GM19239 (cell line): Measurements from ENCODE around the gene DLG5.
A peak's percentile ranks its signal among the peaks of the same experiment; 100 is the strongest.

Source experiments
- DNase-seq: peaks from one replicate; pipeline ENCODE4 v3.0.0; 2011; ENCODE audit warnings: low spot score; ENCODE audit not compliant: insufficient read length
- FAIRE-seq: peaks from 2 replicates; lab custom pipeline; 2011; peaks lifted over from hg19 to GRCh38; lab: Jason Lieb, UNC

The DLG5 gene

DNA sequence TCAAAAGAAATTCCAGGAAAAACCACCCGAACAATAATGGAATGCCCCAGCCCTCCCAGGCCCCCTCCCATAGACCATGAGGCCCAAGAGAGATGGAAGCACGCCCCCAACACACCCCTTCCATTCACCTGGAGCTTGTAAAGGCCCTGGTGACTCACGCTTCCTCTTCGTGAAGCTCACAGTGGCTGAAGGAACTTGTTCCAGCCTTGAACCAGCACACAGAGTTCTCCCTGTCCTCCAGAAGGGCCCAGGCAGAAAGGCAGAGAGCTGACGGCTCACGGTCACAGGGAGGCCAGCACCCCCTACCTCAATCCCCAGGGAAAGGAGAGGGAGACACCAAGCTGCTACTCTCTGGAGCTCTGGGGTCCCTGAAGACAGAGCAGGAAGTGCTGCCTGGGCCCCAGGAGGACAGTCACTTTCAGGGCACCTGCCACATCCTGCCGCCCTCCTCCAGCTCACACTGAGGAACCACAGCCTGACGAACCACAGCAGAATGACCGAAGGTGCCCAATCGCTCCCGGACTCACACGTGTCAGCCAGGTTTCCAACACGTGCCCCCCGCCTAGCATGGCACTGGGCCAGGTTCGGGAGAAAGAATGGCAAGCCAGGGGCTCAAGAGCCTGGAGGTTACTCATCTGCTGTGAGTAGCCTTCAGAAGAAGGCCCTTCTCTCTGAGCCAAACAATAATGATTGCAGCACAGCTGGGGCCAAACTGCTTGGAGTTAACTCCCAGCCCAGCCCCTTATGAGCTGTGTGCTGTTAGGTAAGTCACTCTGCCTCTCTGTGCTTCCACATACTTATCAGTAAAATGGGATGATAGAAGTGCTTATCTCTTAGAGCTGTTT is 52.8 kb downstream of the DLG5 start:
- FAIRE-seq (peak; percentile 71), DNase-seq (peak; percentile 62)

- DNase-seq = no peak
- no peak for FAIRE-seq
These were observed 53.5 kb downstream of the DLG5 start for GRCh38 chr10:77872947-77873535.

DNA sequence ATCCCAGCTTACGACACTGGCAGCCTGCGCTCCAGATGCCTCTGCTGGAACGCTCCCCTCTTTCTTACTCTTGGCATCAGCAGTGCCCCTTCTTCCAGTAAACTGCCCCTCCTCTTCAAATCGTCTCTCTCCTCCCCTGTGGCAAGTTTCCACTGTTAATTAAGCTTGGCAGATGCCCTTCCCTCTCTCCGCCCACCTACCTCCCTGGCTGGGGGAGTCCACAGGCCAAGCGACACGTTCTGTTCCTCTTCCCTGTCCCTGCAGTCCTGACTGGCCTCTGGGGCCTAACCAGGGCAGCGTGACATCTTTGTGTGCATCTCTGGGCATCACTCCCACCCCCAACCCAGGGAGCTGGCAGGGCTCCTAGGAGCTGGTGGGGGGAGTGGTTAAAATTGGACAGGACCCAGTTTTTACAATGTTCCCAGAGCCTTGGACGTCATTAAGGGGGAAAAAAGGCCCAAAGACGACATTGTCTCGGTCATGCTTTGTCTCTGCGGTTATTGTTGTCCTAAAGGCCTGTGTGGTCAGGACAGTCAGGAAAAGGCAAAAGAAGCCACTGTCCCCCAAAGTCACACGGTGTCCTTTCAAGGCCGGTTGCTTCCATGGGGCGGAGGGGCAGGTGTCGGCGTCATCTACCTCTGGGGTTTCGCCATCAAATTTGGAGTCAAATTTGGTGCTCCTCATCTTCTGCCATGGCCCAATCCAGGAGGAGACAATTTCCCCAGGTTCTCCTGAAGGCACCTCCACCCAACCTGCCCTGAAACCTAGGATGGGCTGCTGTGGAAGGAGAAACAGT is 54.2 kb downstream of the DLG5 start:
- FAIRE-seq = no peak

GRCh38 chr10:77869626-77870420 is 56.7 kb downstream of the DLG5 start:
- FAIRE-seq (no peak), DNase-seq (no peak)

More for the DNA sequence above, 54.2 kb downstream of the DLG5 start:
- DNase-seq = no peak

DNA sequence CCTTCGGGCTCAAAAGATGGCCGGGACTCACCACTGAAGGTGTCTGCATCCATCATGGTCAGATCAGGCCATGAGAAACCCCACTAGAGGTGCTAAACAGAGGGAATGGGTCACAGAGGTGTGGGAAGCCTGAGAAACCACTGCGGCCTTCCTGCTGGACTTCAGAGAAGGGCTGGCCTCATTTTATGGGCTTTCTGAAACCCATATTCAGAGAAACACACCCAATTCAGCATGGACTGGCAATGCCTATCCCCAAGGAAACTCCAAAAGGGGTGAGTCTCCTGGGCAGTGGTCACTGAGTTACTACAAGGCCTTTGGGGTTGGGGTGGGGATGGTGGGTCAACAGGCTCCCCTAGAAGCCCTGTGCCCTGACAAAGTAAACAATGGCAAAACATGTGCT is 58.0 kb downstream of the DLG5 start:
- DNase-seq = no peak
- no peak for FAIRE-seq

GRCh38 chr10:77867124-77867719 is 59.3 kb downstream of the DLG5 start:
- no peak for FAIRE-seq

DNA sequence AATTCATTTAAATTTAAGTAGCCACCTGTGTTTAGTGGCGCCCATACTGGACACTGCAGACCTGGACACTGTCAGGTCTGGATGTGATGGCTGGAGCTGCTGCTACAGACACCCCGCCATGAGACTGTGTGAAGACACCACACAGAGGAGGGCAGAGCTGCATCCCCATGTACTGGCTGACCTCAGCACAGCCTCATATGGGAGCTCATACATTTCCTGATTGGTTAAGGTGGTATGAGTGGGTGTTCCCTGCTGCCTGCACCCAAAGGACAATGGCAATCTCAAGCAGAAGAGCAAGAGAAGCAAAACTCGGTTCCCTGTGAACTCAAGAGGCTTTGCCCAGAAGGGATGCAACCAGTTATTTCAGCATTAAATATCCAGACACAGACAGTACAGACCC is 60.0 kb downstream of the DLG5 start:
- DNase-seq (no peak), FAIRE-seq (no peak)

More at GRCh38 chr10:77867124-77867719, 59.3 kb downstream of the DLG5 start:
- no peak for DNase-seq

GRCh38 chr10:77865580-77866324 is 60.8 kb downstream of the DLG5 start:
- no peak for DNase-seq
- FAIRE-seq = no peak

- DNase-seq = no peak
- FAIRE-seq = no peak
These were observed 62.3 kb downstream of the DLG5 start for GRCh38 chr10:77864151-77864851.

DNA sequence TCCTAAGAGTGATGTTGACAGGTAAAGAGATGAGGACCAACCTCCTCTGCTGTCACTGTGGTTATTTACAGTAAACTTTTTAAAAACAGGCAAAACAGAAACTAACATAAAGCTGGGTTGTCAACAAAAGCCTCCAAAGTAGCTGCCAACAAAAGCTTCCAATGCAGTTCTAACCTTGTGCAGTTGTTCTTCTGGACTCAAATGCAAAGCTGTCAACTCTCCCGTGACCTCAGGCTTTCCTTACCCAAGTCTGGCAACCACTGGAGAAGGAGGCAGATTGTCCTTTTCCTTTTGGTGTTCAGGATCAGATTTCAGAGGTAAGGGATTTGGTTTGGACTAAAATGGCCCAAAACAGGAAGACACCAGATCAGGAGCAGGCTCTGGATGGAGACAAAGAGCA is 63.1 kb downstream of the DLG5 start:
- DNase-seq (no peak), FAIRE-seq (no peak)

- DNase-seq (no peak), FAIRE-seq (no peak)
These were observed 64.0 kb downstream of the DLG5 start for GRCh38 chr10:77862595-77862994.

- DNase-seq (no peak), FAIRE-seq (no peak)
These were observed 65.2 kb downstream of the DLG5 start for GRCh38 chr10:77861366-77861765.

DNA sequence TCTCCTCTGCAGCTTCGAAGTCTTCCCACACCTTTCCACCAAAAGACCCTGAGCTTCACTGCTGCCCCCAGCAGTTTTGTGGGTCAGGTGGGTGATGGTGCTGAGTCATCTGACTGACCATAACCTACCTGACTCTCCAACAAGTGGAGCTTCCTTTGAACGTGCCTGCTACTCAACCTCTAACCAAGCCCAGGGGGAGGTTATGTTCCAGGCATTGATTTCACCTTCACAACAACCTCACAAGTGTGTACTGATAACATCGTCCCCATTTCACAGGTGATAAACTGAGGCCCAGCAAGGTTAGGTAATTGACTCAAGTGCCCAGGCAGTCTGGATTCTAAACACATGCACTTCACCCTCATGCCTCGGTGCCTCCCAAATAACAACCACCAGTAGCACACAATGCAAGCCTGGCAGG is 66.7 kb downstream of the DLG5 start:
- no peak for DNase-seq

DNA sequence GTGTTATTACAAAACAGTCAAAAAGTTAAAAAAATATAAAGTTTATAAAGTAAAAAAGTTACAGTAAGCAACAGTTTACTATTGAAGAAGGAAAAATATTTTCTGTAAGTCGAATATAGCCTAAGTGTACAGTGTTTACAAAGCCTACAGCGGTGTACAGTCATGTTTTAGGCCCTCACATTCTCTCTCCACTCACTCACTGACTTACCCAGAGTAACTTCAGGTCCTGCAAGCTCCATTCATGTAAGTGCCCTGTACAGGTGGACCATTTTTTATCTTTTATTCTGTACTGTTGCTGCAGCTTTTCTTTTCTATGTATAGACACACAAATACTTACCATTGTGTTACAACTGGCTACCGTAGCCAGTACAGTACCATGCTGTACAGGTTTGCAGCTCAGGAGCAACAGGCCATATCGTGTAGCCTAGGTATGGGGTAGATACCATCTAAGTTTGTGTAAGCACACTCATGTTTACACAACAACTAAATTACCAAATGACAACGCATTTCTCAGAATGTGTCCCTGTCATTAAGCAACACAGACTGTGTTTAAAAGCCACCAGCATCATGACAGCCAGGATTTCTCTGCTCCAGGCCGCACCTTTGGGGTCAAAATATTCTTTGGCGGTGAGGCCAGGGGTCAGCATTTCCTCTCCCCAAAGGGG is 67.2 kb downstream of the DLG5 start:
- DNase-seq (no peak), FAIRE-seq (no peak)

More for the DNA sequence above, 66.7 kb downstream of the DLG5 start:
- FAIRE-seq = no peak

DNA sequence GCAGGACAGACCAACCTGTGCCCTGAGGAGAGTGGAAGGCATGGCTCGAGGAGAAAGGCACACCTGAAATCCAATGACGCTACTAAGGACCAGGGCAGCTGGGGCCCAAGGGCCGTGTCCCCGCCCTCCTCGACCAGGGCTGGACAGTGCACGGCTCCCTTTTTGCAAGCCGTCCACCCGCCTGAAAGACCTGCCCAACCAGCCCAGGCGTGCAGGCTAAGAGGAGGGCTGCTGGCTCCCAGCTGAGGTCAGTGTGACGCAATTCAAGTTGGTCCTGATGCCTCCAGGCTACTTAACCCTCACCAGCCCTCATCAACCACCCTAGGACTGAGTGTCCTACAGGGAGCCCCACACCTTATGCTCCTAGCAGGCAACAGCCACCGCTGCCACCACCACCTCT is 69.3 kb downstream of the DLG5 start:
- DNase-seq (no peak), FAIRE-seq (no peak)

GRCh38 chr10:77856566-77856965 is 70.0 kb downstream of the DLG5 start:
- FAIRE-seq = no peak
- DNase-seq = no peak

GRCh38 chr10:77855404-77856155 is 71.0 kb downstream of the DLG5 start:
- DNase-seq = no peak
- FAIRE-seq = no peak
